ENCODE data around the gene ZC3HAV1L.

DNA sequence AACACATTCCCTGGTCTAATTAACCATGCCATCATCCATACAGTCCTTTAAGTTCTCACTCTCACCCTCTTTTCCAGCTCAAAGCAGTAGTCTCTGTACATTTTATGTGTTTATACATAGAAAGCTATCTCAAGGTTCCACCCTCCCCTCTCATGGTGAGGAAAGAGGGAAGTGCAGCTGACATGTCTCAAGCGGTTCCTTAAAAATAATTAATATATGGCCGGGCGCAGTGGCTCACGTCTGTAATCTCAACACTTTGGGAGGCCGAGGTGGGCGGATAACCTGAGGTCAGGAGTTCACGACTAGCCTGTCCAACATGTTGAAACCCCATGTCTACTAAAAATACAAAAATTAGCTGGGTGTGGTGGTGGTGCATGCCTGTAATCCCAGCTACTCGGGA lies 37.0 kb upstream of the ZC3HAV1L start:
- TF ChIP-seq, protein P1, sequence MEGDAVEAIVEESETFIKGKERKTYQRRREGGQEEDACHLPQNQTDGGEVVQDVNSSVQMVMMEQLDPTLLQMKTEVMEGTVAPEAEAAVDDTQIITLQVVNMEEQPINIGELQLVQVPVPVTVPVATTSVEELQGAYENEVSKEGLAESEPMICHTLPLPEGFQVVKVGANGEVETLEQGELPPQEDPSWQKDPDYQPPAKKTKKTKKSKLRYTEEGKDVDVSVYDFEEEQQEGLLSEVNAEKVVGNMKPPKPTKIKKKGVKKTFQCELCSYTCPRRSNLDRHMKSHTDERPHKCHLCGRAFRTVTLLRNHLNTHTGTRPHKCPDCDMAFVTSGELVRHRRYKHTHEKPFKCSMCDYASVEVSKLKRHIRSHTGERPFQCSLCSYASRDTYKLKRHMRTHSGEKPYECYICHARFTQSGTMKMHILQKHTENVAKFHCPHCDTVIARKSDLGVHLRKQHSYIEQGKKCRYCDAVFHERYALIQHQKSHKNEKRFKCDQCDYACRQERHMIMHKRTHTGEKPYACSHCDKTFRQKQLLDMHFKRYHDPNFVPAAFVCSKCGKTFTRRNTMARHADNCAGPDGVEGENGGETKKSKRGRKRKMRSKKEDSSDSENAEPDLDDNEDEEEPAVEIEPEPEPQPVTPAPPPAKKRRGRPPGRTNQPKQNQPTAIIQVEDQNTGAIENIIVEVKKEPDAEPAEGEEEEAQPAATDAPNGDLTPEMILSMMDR (IDR thresholded peaks at IDR 0.05; ENCODE audit: insufficient read depth, low read depth, low read length): no peak
- no peak for TF ChIP-seq EZH2 (IDR thresholded peaks at IDR 0.05; ENCODE audit: insufficient read depth, low read length)
